AG09309 (cell line): Measurements from ENCODE around the gene FDX1.

ENCODE experiments used
- DNase-seq: peaks from one replicate; pipeline ENCODE4 v3.0.0-alpha.2; 2010; ENCODE audit warnings: low read depth
- H3K4me3 ChIP-seq: 2 replicates; pipeline ENCODE4 v1.5.1; 2011; ENCODE audit warnings: mild to moderate bottlenecking, low read depth, low read length, moderate library complexity; ENCODE audit not compliant: control insufficient read depth
- CTCF ChIP-seq: IDR thresholded peaks from 2 replicates; pipeline ENCODE4 v1.5.1; 2011; ENCODE audit warnings: mild to moderate bottlenecking, low read depth, low read length, inconsistent platforms; ENCODE audit not compliant: insufficient read depth, control insufficient read depth; ENCODE audit errors: missing control alignments

FDX1 gene

GRCh38 chr11:110513846-110514437, 84.2 kb downstream of the FDX1 start:
- TF ChIP-seq CTCF: no peak
- H3K4me3 ChIP-seq: no peak overlapping the region
- no peak for DNase-seq
